CD4-positive, alpha-beta T cell (primary cell): Measurements from ENCODE around the gene SGO2. TPM values are rescaled to one million over a fixed set of nuclear protein-coding genes. Genes with fewer than 3 reads are reported as not detected.

Experiments
- ATAC-seq: fragments of 200-7000 bp; cut with Tn5 transposase; one replicate; pipeline ENCODE4 v1.10.0; 2022; ENCODE audit warnings: mild to moderate bottlenecking; ENCODE audit not compliant: poor library complexity
- CTCF ChIA-PET: fragments of 350-600 bp; sonication (Branson Sonifier 250); formaldehyde crosslinking; loops from one replicate; lab custom pipeline; 2021; ENCODE audit warnings: antibody characterized with exemption, inconsistent platforms; lab: Charles Lee
- POLR2A ChIA-PET: fragments of 350-600 bp; sonication (Branson Sonifier 250); formaldehyde crosslinking; loops from one replicate; lab custom pipeline; 2021; ENCODE audit warnings: antibody characterized with exemption, inconsistent platforms; lab: Charles Lee
- DNase-seq, 14 experiments: peaks; one replicate each; pipeline ENCODE4 v3.0.0-alpha.2; 2013 to 2020; ENCODE audit warnings: mixed read lengths in 2 of 14
- H3K27ac ChIP-seq, 2 donors: one replicate each; pipeline versions ENCODE4 v1.5.1 to v1.7.0; 2013; ENCODE audit warnings: low read length in 2 of 2, low read depth in 1 of 2, mild to moderate bottlenecking in 1 of 2
- H3K27me3 ChIP-seq, 2 experiments: 1 replicate in 1 of 2; 2 replicates in 1 of 2; pipeline versions ENCODE4 v1.6.1 to v1.7.0; 2013; ENCODE audit warnings: low read length in 2 of 2, control low read depth in 1 of 2, mild to moderate bottlenecking in 1 of 2, moderate library complexity in 1 of 2; ENCODE audit not compliant: insufficient read depth in 2 of 2, control insufficient read depth in 1 of 2
- H3K36me3 ChIP-seq: one replicate; pipeline ENCODE4 v1.6.1; 2013; ENCODE audit warnings: low read length, control low read depth; ENCODE audit not compliant: insufficient read depth
- H3K4me1 ChIP-seq: one replicate; pipeline ENCODE4 v1.6.1; 2013; ENCODE audit warnings: low read length, control low read depth; ENCODE audit not compliant: insufficient read depth
- H3K4me3 ChIP-seq: one replicate; pipeline ENCODE4 v1.5.1; 2013; ENCODE audit warnings: mild to moderate bottlenecking, low read length, moderate library complexity
- H3K9me3 ChIP-seq, 2 experiments: 1 replicate in 1 of 2; 2 replicates in 1 of 2; pipeline versions ENCODE4 v1.6.1 to v1.7.0; 2013; ENCODE audit warnings: low read length in 2 of 2, mild to moderate bottlenecking in 2 of 2, control low read depth in 1 of 2, moderate library complexity in 1 of 2; ENCODE audit not compliant: control insufficient read depth in 1 of 2, insufficient read depth in 1 of 2
- H3K27ac Mint-ChIP-seq: one replicate; pipeline ENCODE4 v1.8.0; 2020; ENCODE audit warnings: mixed read lengths
- H3K27me3 Mint-ChIP-seq: one replicate; pipeline ENCODE4 v1.8.0; 2021; ENCODE audit warnings: mixed read lengths
- H3K36me3 Mint-ChIP-seq: one replicate; pipeline ENCODE4 v1.8.0; 2021; ENCODE audit warnings: low read depth, mixed read lengths
- H3K4me1 Mint-ChIP-seq: one replicate; pipeline ENCODE4 v1.8.0; 2021; ENCODE audit warnings: low read depth, mixed read lengths
- H3K4me3 Mint-ChIP-seq: one replicate; pipeline ENCODE4 v1.8.0; 2020; ENCODE audit warnings: mild to moderate bottlenecking, mixed read lengths
- H3K9me3 Mint-ChIP-seq: one replicate; pipeline ENCODE4 v1.8.0; 2020; ENCODE audit warnings: mixed read lengths
- intact Hi-C, 2 experiments: fragments of 100-400 bp; cut with DNase I in 1 of 2; cut with micrococcal nuclease in 1 of 2; formaldehyde crosslinking; loops; one replicate each; pipeline versions ENCODE4 v1.15.1 to v1.9.0; 2023 to 2025; cut with DNase I, micrococcal nuclease
- total RNA-seq, 174 experiments: library from RNA in 2 of 174; stranded (reverse) in 2 of 174; gene quantifications; one replicate each; pipeline ENCODE4 v1.2.3 and lab custom pipeline; 2021 to 2026
- TF ChIP-seq, protein P1 (sequence below): fragments of 200-600 bp; IDR thresholded peaks from one replicate; pipeline ENCODE4 v1.8.0; 2022; ENCODE audit warnings: antibody characterized with exemption, mild to moderate bottlenecking

SGO2 gene
- total RNA-seq, 2 experiments from 2014 or later: 0.64 to 0.74 TPM

DNA sequence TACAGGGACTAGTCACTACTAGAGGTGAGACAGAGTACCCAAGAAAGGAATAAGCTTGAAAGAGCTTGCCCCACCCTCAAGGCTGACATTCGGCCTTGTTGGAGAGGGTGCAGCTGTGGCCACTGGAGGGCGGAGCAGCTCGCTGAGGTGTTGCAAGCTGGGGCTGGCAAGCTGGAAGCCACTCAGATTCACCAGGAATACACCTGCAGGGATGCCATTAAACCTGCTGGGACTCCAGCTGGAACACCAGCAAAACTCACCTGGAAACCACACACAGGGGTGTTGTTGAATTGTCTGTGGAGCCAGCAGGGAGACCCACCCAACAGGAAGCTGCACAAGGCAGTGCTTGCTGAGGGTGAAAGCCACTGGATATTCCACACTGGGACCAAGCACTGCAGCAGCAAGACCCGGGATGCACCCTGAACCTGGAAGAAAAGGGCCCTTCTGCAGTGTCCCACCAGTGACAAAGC lies 42.2 kb upstream of the SGO2 start:
- Mint-ChIP-seq H3K4me1 (no peaks in the 10 kb centered on the region), H3K9me3 (no peaks in the 10 kb centered on the region), H3K4me3 (no peak overlapping the region), H3K27me3 (no peaks in the 10 kb centered on the region), H3K27ac (no peak overlapping the region), H3K36me3 (peaks cover 3% of the 10 kb centered on the region)
- H3K36me3 ChIP-seq: no peaks in the 10 kb centered on the region
- CTCF ChIA-PET: interaction anchor here (1.0 to 1.1 kb wide), 2 partner anchors 14 to 504 kb away, joined by 3 to 4 read pairs; no protein-coding TSS in a partner anchor
- ATAC-seq: no peak
- intact Hi-C loops: no loop called here
- TF ChIP-seq, protein P1, sequence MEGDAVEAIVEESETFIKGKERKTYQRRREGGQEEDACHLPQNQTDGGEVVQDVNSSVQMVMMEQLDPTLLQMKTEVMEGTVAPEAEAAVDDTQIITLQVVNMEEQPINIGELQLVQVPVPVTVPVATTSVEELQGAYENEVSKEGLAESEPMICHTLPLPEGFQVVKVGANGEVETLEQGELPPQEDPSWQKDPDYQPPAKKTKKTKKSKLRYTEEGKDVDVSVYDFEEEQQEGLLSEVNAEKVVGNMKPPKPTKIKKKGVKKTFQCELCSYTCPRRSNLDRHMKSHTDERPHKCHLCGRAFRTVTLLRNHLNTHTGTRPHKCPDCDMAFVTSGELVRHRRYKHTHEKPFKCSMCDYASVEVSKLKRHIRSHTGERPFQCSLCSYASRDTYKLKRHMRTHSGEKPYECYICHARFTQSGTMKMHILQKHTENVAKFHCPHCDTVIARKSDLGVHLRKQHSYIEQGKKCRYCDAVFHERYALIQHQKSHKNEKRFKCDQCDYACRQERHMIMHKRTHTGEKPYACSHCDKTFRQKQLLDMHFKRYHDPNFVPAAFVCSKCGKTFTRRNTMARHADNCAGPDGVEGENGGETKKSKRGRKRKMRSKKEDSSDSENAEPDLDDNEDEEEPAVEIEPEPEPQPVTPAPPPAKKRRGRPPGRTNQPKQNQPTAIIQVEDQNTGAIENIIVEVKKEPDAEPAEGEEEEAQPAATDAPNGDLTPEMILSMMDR: no peak
- no peak overlapping the region for H3K4me3 ChIP-seq
- H3K27me3 ChIP-seq: no peaks in the 10 kb centered on the region
- peak in 1 of 14 experiments; percentile 17 for DNase-seq
- H3K9me3 ChIP-seq: no peaks in the 10 kb centered on the region
- POLR2A ChIA-PET: interaction anchor here (0.8 kb wide), 1 partner anchor 10 kb away, joined by 3 read pairs; no protein-coding TSS in a partner anchor
- H3K27ac ChIP-seq: no peak overlapping the region
- H3K4me1 ChIP-seq: peaks cover 5% of the 10 kb centered on the region

DNA sequence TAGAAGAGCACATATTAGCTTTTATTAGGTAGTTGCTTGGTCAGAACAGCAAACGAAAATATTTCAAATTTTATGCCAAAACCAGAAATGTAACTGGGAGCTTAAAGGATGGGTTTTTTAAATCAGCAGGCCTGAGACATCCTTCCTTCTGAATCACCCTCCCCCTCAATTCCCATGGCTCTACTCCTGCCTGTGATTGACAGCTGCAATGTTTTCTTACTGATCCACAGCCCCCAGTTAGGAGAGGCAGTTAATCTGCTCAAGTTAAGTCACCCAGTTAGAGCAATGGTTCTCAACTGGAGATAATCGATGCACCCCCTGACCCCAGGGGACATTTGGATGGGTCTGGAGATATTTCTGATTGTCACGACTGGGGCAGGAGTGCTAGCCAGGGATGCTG lies 41.1 kb upstream of the SGO2 start:
- H3K9me3 ChIP-seq: no peaks in the 10 kb centered on the region
- ChIA-PET CTCF (interaction anchor here (1.0 kb wide), 1 partner anchor 13 kb away, joined by 3 read pairs; no protein-coding TSS in a partner anchor), POLR2A (no interaction called here)
- DNase-seq (no peak), ATAC-seq (no peak)
- H3K27me3 ChIP-seq: no peaks in the 10 kb centered on the region
- no peak overlapping the region for H3K4me3 ChIP-seq
- Mint-ChIP-seq H3K27me3 (no peaks in the 10 kb centered on the region), H3K27ac (no peak overlapping the region), H3K36me3 (peaks cover 10% of the 10 kb centered on the region), H3K9me3 (no peaks in the 10 kb centered on the region), H3K4me3 (no peak overlapping the region), H3K4me1 (no peaks in the 10 kb centered on the region)
- TF ChIP-seq, protein P1: no peak
- intact Hi-C loops: no loop called here
- H3K4me1 ChIP-seq: peaks cover 5% of the 10 kb centered on the region
- peaks cover 5% of the 10 kb centered on the region for H3K36me3 ChIP-seq
- no peak overlapping the region for H3K27ac ChIP-seq

DNA sequence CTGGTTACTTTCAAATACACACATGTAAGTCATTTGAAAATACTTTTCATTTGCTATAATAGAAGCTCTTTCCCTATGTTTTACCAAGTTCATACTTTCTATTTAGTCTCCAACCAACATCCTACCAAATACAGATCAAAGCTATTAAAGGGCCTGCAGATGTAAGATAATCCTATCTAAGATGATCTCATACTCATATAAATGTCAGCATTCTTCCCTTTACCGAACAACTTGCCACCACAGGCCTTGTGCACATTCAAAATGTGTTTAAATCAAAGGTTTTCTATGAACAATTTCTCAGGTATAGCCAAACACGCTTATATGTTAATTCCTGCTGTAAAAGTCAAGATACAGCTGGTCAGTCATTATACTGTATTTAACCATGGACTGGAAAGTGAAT lies 39.5 kb upstream of the SGO2 start:
- Mint-ChIP-seq H3K27me3 (no peaks in the 10 kb centered on the region), H3K4me3 (no peak overlapping the region), H3K36me3 (peaks cover 24% of the 10 kb centered on the region), H3K27ac (no peak overlapping the region), H3K9me3 (no peaks in the 10 kb centered on the region), H3K4me1 (no peaks in the 10 kb centered on the region)
- H3K4me3 ChIP-seq: no peak overlapping the region
- TF ChIP-seq, protein P1: no peak
- intact Hi-C loops: no loop called here
- ChIA-PET POLR2A (interaction anchor here (0.7 kb wide), 1 partner anchor 1808 kb away, joined by 3 read pairs; no protein-coding TSS in a partner anchor), CTCF (no interaction called here)
- ATAC-seq (no peak), DNase-seq (no peak)
- no peak overlapping the region for H3K27ac ChIP-seq
- no peaks in the 10 kb centered on the region for H3K9me3 ChIP-seq
- H3K27me3 ChIP-seq: no peaks in the 10 kb centered on the region
- H3K36me3 ChIP-seq: peaks cover 18% of the 10 kb centered on the region
- peaks cover 1% of the 10 kb centered on the region for H3K4me1 ChIP-seq
